GM21390 (cell line): ENCODE data around the gene CILP2.

Experiments
- ATAC-seq: cut with Tn5 transposase; IDR thresholded peaks from one replicate; pipeline ENCODE4 v1.9.1; 2021; ENCODE audit not compliant: unreplicated experiment

CILP2 gene

GRCh38 chr19:19563348-19563848, 25.3 kb downstream of the CILP2 start:
- no peak for ATAC-seq

- no peak for ATAC-seq
Observed at GRCh38 chr19:19566306-19566705, 28.2 kb downstream of the CILP2 start.

GRCh38 chr19:19567391-19567790, 29.3 kb downstream of the CILP2 start:
- no peak for ATAC-seq

- no peak for ATAC-seq
Observed at GRCh38 chr19:19568802-19569756, 31.0 kb downstream of the CILP2 start.

- ATAC-seq = no peak
Observed at GRCh38 chr19:19570571-19570970, 32.5 kb downstream of the CILP2 start.

- ATAC-seq = no peak
Observed at GRCh38 chr19:19571071-19571786, 33.2 kb downstream of the CILP2 start.

- no peak for ATAC-seq
Observed at GRCh38 chr19:19575411-19575810, 37.3 kb downstream of the CILP2 start.

GRCh38 chr19:19578252-19578651, 40.2 kb downstream of the CILP2 start:
- no peak for ATAC-seq

- ATAC-seq = no peak
Observed at GRCh38 chr19:19579533-19580361, 41.7 kb downstream of the CILP2 start.

- no peak for ATAC-seq
Observed at GRCh38 chr19:19580418-19580817, 42.4 kb downstream of the CILP2 start.

- ATAC-seq = no peak
Observed at GRCh38 chr19:19581391-19581790, 43.3 kb downstream of the CILP2 start.

GRCh38 chr19:19582471-19582870, 44.4 kb downstream of the CILP2 start:
- ATAC-seq = no peak

GRCh38 chr19:19584356-19584755, 46.3 kb downstream of the CILP2 start:
- ATAC-seq = no peak

- no peak for ATAC-seq
Observed at GRCh38 chr19:19587771-19588170, 49.7 kb downstream of the CILP2 start.

GRCh38 chr19:19588546-19588945, 50.5 kb downstream of the CILP2 start:
- no peak for ATAC-seq

GRCh38 chr19:19591133-19591825, 53.2 kb downstream of the CILP2 start:
- ATAC-seq = no peak

GRCh38 chr19:19592690-19593089, 54.6 kb downstream of the CILP2 start:
- ATAC-seq = no peak

GRCh38 chr19:19594381-19594780, 56.3 kb downstream of the CILP2 start:
- ATAC-seq = no peak

GRCh38 chr19:19595171-19595701, 57.2 kb downstream of the CILP2 start:
- no peak for ATAC-seq
